Prostate gland (tissue), 2 donors: ENCODE data around the gene NDUFB2.

Source experiments
- CTCF ChIP-seq, 4 experiments: fragments of 200-600 bp in 2 of 4; fragments of 450-650 bp in 2 of 4; sonication (generic) in 2 of 4; IDR thresholded peaks; 1 replicate in 3 of 4; 2 replicates in 1 of 4; pipeline ENCODE4 v1.5.1; 2016 to 2019; ENCODE audit warnings: antibody characterized with exemption in 4 of 4, mild to moderate bottlenecking in 2 of 4, moderate library complexity in 2 of 4
- POLR2A ChIP-seq: fragments of 450-650 bp; IDR thresholded peaks from one replicate; pipeline ENCODE4 v1.6.1; 2016; ENCODE audit warnings: antibody characterized with exemption, mild to moderate bottlenecking
- POLR2AphosphoS5 ChIP-seq: sonication (generic); formaldehyde crosslinking; IDR thresholded peaks from one replicate; pipeline ENCODE4 v1.6.1; 2017; ENCODE audit warnings: antibody characterized with exemption

- TF ChIP-seq CTCF (IDR thresholded peaks at IDR 0.05) (no peak), POLR2A (no peak), POLR2AphosphoS5 (no peak)
Observed at GRCh38 chr7:140688341-140688740, 8.2 kb upstream of the NDUFB2 start.
